Mesendoderm (in vitro differentiated cells): Measurements from ENCODE around the gene POLR2L.

Source experiments
- DNase-seq: peaks from one replicate; pipeline ENCODE4 v3.0.0; 2013
- H2AK5ac ChIP-seq: 2 replicates; pipeline ENCODE4 v1.6.1; 2013; ENCODE audit warnings: low read length, inconsistent platforms
- H2BK120ac ChIP-seq: 2 replicates; pipeline ENCODE4 v1.6.1; 2013; ENCODE audit warnings: low read depth, mild to moderate bottlenecking, low read length, moderate library complexity, mixed read lengths
- H2BK15ac ChIP-seq: replicated peaks from 2 replicates; pipeline ENCODE4 v1.6.1; 2013; ENCODE audit warnings: low read depth, mild to moderate bottlenecking, moderate library complexity
- H2BK5ac ChIP-seq: 2 replicates; pipeline ENCODE4 v1.6.1; 2013; ENCODE audit warnings: low read length, inconsistent platforms
- H3K18ac ChIP-seq: 2 replicates; pipeline ENCODE4 v1.6.1; 2013; ENCODE audit warnings: mild to moderate bottlenecking, low read length, mixed read lengths
- H3K23ac ChIP-seq: one replicate; pipeline ENCODE4 v1.6.1; 2013; ENCODE audit warnings: low read length
- H3K27ac ChIP-seq: 2 replicates; pipeline ENCODE4 v1.5.1; 2013; ENCODE audit warnings: low read depth, mild to moderate bottlenecking, inconsistent platforms, low read length, moderate library complexity
- H3K27me3 ChIP-seq: 2 replicates; pipeline ENCODE4 v1.6.1; 2013; ENCODE audit warnings: low read length, control low read depth, mild to moderate bottlenecking, inconsistent platforms; ENCODE audit not compliant: insufficient read depth, poor library complexity
- H3K36me3 ChIP-seq: 2 replicates; pipeline ENCODE4 v1.6.1; 2013; ENCODE audit warnings: low read length, inconsistent platforms; ENCODE audit not compliant: control insufficient read depth, insufficient read depth
- H3K4ac ChIP-seq: one replicate; pipeline ENCODE4 v1.6.1; 2013; ENCODE audit warnings: low read depth, mild to moderate bottlenecking, low read length, moderate library complexity
- H3K4me1 ChIP-seq: 2 replicates; pipeline ENCODE4 v1.6.1; 2013; ENCODE audit warnings: low read depth, low read length, inconsistent platforms; ENCODE audit not compliant: control insufficient read depth
- H3K4me2 ChIP-seq: 2 replicates; pipeline ENCODE4 v1.6.1; 2013; ENCODE audit warnings: low read length
- H3K4me3 ChIP-seq: 2 replicates; pipeline ENCODE4 v1.5.1; 2013; ENCODE audit warnings: mild to moderate bottlenecking, low read length
- H3K56ac ChIP-seq: one replicate; pipeline ENCODE4 v1.6.1; 2013; ENCODE audit warnings: low read length
- H3K79me1 ChIP-seq: 2 replicates; pipeline ENCODE4 v1.6.1; 2013; ENCODE audit warnings: low read length, inconsistent platforms
- H3K79me2 ChIP-seq: 2 replicates; pipeline ENCODE4 v1.6.1; 2013; ENCODE audit warnings: mild to moderate bottlenecking, low read length; ENCODE audit not compliant: control insufficient read depth, insufficient read depth
- H3K9ac ChIP-seq: 2 replicates; pipeline ENCODE4 v1.6.1; 2013; ENCODE audit warnings: low read length, inconsistent platforms
- H4K5ac ChIP-seq: one replicate; pipeline ENCODE4 v1.6.1; 2013; ENCODE audit warnings: low read length
- H4K8ac ChIP-seq: one replicate; pipeline ENCODE4 v1.6.1; 2013; ENCODE audit warnings: low read depth, mild to moderate bottlenecking, control low read depth, low read length, moderate library complexity
- WGBS: extraction: QIAGEN DNeasy Blood & Tissue Kit; methylation state at CpG from one replicate; pipeline ENCODE4 v1.1.7; 2013; ENCODE audit warnings: low lambda C conversion rate, missing lambda C conversion rate; ENCODE audit not compliant: insufficient coverage; ENCODE audit errors: extremely low coverage; 5-methylcytosine and 5-hydroxymethylcytosine counted together

The POLR2L gene

DNA sequence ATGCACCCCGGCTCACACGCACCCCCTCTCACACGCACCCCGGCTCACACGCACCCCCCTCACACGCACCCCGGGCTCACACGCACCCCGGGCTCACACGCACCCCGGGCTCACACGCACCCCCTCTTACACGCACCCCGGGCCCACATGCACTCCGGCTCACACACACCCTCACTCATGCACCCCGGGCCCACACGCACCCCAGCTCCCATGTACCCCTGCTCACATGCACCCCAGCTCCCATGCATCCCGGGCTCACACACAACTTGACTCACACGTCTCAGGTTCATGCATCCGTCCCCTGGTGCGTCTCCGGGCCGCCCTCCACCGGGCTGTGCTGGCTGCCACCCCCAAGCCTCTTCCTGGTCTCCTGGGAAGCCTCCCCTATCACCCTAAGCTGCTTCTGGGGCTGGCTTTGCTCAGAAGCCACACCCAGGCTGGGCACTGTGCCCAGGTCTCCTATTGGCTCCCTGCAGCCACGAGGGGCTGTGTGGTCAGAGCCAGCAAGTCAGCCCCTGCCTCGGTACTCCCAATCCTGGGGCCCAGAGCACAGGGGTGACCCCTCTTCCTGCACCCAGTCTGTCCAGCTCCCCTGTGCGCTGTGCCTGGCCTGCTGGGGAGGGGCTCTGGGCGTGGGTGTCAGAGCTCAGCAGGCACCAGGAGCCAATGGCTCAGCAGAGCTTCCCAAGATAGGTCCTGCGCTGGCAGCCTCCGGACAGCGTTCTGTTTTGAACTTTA, 17.2 kb upstream of the POLR2L start:
- Histone ChIP-seq H3K79me1 (no peaks in the 10 kb centered on the region), H3K4ac (no peak overlapping the region), H3K4me1 (no peaks in the 10 kb centered on the region), H3K18ac (no peak overlapping the region), H2BK120ac (no peak overlapping the region), H3K4me2 (no peak overlapping the region), H3K79me2 (no peaks in the 10 kb centered on the region), H3K23ac (no peak overlapping the region), H4K5ac (no peak overlapping the region), H2BK15ac (no peak overlapping the region), H3K36me3 (no peaks in the 10 kb centered on the region), H3K9ac (no peak overlapping the region), H2AK5ac (no peak overlapping the region), H3K56ac (no peak overlapping the region), H3K27me3 (no peaks in the 10 kb centered on the region), H3K27ac (no peak overlapping the region), H4K8ac (no peak overlapping the region), H3K4me3 (no peak overlapping the region), H2BK5ac (no peak overlapping the region)
- no peak for DNase-seq
- WGBS = no CpG with 5 or more reads among the region's 31 CpGs

DNA sequence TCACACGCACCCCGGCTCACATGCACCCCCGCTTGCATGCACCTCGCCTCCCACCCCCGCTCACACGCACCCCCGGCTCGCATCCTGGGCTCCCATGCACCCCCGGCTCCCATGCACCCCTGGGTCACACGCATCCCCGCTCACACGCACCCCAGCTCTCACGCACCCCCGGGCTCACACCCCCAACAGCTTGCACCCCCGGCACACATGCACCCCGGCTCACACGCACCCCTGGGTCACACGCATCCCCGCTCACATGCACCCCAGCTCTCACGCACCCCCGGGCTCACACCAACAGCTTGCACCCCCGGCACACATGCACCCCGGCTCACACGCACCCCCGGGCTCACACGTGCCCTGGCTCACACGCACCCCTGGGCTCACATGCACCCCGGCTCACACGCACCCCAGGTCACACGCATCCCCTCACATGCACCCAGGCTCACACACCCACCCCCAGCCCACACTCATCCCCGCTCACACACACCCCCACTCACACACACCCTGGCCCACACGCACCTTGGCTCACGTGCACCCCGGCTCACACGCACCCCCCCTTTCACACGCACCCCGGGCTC, 16.5 kb upstream of the POLR2L start:
- H2BK15ac ChIP-seq = no peak overlapping the region
- H3K36me3 ChIP-seq = no peaks in the 10 kb centered on the region
- H3K4me1 ChIP-seq = no peaks in the 10 kb centered on the region
- no peak overlapping the region for H2BK5ac ChIP-seq
- H3K27me3 ChIP-seq = no peaks in the 10 kb centered on the region
- H2AK5ac ChIP-seq = no peak overlapping the region
- H3K4ac ChIP-seq = no peak overlapping the region
- H3K23ac ChIP-seq = no peak overlapping the region
- no peak overlapping the region for H3K56ac ChIP-seq
- no peak overlapping the region for H4K8ac ChIP-seq
- H3K79me2 ChIP-seq = no peaks in the 10 kb centered on the region
- no peak overlapping the region for H2BK120ac ChIP-seq
- DNase-seq = no peak
- no peak overlapping the region for H3K9ac ChIP-seq
- no peak overlapping the region for H3K27ac ChIP-seq
- H3K79me1 ChIP-seq = no peaks in the 10 kb centered on the region
- no peak overlapping the region for H3K4me2 ChIP-seq
- WGBS = no CpG with 5 or more reads among the region's 37 CpGs
- H4K5ac ChIP-seq = no peak overlapping the region
- no peak overlapping the region for H3K4me3 ChIP-seq
- H3K18ac ChIP-seq = no peak overlapping the region

DNA sequence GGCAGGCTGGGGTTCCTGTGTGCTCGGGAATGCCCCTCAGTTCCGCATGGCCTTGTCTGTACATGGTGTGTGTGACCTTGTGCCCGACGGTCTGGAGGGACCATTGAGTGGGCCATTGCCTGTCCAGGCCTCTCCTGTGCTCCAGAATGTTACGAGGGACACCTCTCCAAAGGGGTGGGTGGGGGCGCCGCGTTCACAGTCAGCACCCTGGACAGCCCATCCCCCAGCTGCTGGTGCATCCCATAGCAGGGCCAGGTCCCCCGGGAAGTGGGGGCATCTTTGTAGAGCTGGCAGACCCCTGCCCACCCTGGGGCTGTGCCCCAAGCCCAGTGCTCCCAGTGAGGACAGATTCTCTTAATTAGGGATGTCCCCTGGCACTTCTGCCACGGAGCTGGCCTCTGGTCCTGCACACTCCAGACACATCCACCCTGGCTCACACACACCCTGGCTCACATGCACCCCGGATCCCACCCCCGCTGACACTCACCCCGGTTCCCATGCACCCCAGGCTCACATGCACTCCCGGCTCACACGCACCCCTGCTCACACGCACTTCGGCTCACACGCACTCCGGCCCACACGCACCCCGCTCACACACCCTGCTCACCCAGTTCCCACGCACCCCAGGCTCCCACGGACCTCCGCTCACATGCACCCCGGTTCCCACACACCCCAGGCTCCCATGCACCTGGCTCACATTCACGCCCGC, 15.9 kb upstream of the POLR2L start:
- Histone ChIP-seq H3K23ac (no peak overlapping the region), H3K4ac (no peak overlapping the region), H3K36me3 (no peaks in the 10 kb centered on the region), H3K9ac (no peak overlapping the region), H2BK120ac (no peak overlapping the region), H3K27ac (no peak overlapping the region), H3K27me3 (no peaks in the 10 kb centered on the region), H3K4me3 (no peak overlapping the region), H3K4me1 (no peaks in the 10 kb centered on the region), H2AK5ac (no peak overlapping the region), H4K8ac (no peak overlapping the region), H2BK15ac (no peak overlapping the region), H4K5ac (no peak overlapping the region), H3K18ac (no peak overlapping the region), H3K79me2 (no peaks in the 10 kb centered on the region), H3K4me2 (no peak overlapping the region), H3K56ac (no peak overlapping the region), H3K79me1 (no peaks in the 10 kb centered on the region), H2BK5ac (no peak overlapping the region)
- WGBS = no CpG with 5 or more reads among the region's 27 CpGs
- DNase-seq = no peak

DNA sequence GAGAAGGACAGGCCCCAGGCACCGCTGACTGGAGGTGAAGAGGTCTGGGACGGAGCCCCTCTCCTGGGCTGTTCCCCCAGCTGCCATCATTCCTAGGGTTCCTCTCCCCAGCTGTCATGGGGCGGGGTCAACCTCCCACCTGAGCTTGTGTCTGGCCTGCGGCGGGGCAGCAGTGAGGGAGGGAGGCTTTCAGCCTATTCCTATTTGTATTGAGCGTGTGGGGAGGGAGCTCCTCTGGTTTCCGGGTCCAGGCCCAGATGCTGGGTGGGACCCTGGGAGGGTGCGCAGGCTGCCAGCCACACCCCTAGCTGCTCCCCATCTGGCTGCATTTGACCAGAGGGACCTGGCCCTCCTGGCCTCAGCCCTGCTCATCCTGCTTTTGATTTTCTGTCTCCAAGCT, 14.1 kb upstream of the POLR2L start:
- no peak for DNase-seq
- Histone ChIP-seq H4K8ac (no peak overlapping the region), H3K27me3 (no peaks in the 10 kb centered on the region), H3K4me2 (no peak overlapping the region), H3K18ac (no peak overlapping the region), H3K79me2 (no peaks in the 10 kb centered on the region), H3K36me3 (no peaks in the 10 kb centered on the region), H3K27ac (no peak overlapping the region), H3K23ac (no peak overlapping the region), H2BK5ac (no peak overlapping the region), H2AK5ac (no peak overlapping the region), H3K4me1 (no peaks in the 10 kb centered on the region), H3K9ac (no peak overlapping the region), H4K5ac (no peak overlapping the region), H3K56ac (no peak overlapping the region), H3K79me1 (no peaks in the 10 kb centered on the region), H2BK120ac (no peak overlapping the region), H2BK15ac (no peak overlapping the region), H3K4ac (no peak overlapping the region), H3K4me3 (no peak overlapping the region)
- no CpG with 5 or more reads among the region's 8 CpGs for WGBS

DNA sequence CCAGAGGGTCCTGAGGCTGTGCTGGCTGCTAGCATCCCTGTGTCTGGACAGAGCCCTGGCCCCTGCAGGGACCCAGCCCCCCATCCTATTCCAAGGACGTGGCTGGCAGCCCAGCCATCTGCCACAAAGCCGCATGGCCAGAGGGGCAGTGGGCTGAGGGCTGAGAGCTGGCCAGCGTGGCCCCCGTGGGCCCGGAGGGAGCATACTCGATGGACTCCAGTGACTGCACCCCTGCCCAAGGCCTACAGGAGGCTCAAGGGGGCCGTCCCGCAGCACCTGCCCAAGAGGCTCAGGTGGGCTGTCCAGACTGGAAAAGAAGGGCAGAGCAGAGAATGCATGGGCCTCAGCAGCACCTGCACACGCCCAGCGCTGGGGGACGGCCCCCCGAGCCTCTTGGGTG, 13.5 kb upstream of the POLR2L start:
- WGBS = no CpG with 5 or more reads among the region's 12 CpGs
- Histone ChIP-seq H3K9ac (no peak overlapping the region), H2BK15ac (no peak overlapping the region), H2AK5ac (no peak overlapping the region), H3K23ac (no peak overlapping the region), H3K18ac (no peak overlapping the region), H2BK120ac (no peak overlapping the region), H4K5ac (no peak overlapping the region), H3K27ac (no peak overlapping the region), H3K56ac (no peak overlapping the region), H3K36me3 (no peaks in the 10 kb centered on the region), H4K8ac (no peak overlapping the region), H3K79me1 (no peaks in the 10 kb centered on the region), H3K4me2 (no peak overlapping the region), H2BK5ac (no peak overlapping the region), H3K27me3 (no peaks in the 10 kb centered on the region), H3K79me2 (no peaks in the 10 kb centered on the region), H3K4me3 (no peak overlapping the region), H3K4me1 (no peaks in the 10 kb centered on the region), H3K4ac (no peak overlapping the region)
- no peak for DNase-seq
